GM12878 (cell line): ENCODE data around the gene GGT7. TPM values are rescaled to one million over a fixed set of nuclear protein-coding genes. Genes with fewer than 3 reads are reported as not detected.

Experiments used
- ATAC-seq: fragments of 200-7000 bp; cut with Tn5 transposase; 3 replicates; pipeline ENCODE4 v1.9.1; 2020; ENCODE audit warnings: mild to moderate bottlenecking, moderate library complexity
- BruUV-seq: library from RNA; stranded (reverse); fragments of 400-500 nt; replicated peaks from 2 replicates; lab custom pipeline; 2021; lab: Mats Ljungman, UMichigan
- CTCF ChIA-PET: fragments of 300-600 bp; sonication (Branson Sonifier 250); formaldehyde crosslinking; extraction: SDS; loops from one replicate; lab custom pipeline; 2021; ENCODE audit warnings: inconsistent platforms; lab: Yijun Ruan, JAX
- POLR2A ChIA-PET: fragments of 350-600 bp; formaldehyde crosslinking; extraction: SDS; loops from one replicate; lab custom pipeline; 2021; ENCODE audit warnings: inconsistent platforms; lab: Charles Lee
- RAD21 ChIA-PET: fragments of 300-600 bp; sonication (Branson Sonifier 250); formaldehyde crosslinking; loops from one replicate; lab custom pipeline; 2023; ENCODE audit warnings: antibody characterized with exemption; ENCODE audit not compliant: unreplicated experiment; lab: Charles Lee
- SMC1A ChIA-PET: fragments of 300-600 bp; sonication (Branson Sonifier 250); formaldehyde crosslinking; loops from one replicate; lab custom pipeline; 2023; ENCODE audit not compliant: unreplicated experiment, uncharacterized antibody; lab: Charles Lee
- DNase-seq: peaks from one replicate; pipeline ENCODE4 v3.0.0-alpha.2; 2011; ENCODE audit warnings: low read depth, low spot score
- FAIRE-seq: peaks from 3 replicates; lab custom pipeline; 2011; peaks lifted over from hg19 to GRCh38; lab: Jason Lieb, UNC
- H2AFZ ChIP-seq: 2 replicates; pipeline ENCODE4 v1.6.0; 2011; ENCODE audit warnings: low read depth, low read length, control low read depth; ENCODE audit not compliant: control insufficient read depth
- H3K27ac ChIP-seq: 2 replicates; pipeline ENCODE4 v1.5.1; 2011; ENCODE audit warnings: control low read depth; ENCODE audit not compliant: control insufficient read depth, insufficient read depth
- H3K27me3 ChIP-seq, 2 experiments: replicated peaks in 1 of 2; 2 replicates each; pipeline versions ENCODE4 v1.6.0 to v1.6.1; 2011; ENCODE audit warnings: low read length in 1 of 2; ENCODE audit not compliant: control insufficient read depth in 2 of 2, insufficient read depth in 2 of 2
- H3K36me3 ChIP-seq, 2 experiments: 2 replicates each; pipeline ENCODE4 v1.5.1; 2011; ENCODE audit warnings: low read length in 1 of 2; ENCODE audit not compliant: control insufficient read depth in 2 of 2, insufficient read depth in 2 of 2
- H3K4me1 ChIP-seq: 2 replicates; pipeline ENCODE4 v1.6.1; 2011; ENCODE audit warnings: mild to moderate bottlenecking, low read length, moderate library complexity, mixed read lengths; ENCODE audit not compliant: control insufficient read depth, insufficient read depth
- H3K4me2 ChIP-seq: 2 replicates; pipeline ENCODE4 v1.6.0; 2011; ENCODE audit warnings: control low read depth; ENCODE audit not compliant: control insufficient read depth, insufficient read depth
- H3K4me3 ChIP-seq: fragments of 200-600 bp; sonication (generic); 2 replicates; pipeline ENCODE4 v1.5.1; 2016
- H3K79me2 ChIP-seq: 2 replicates; pipeline ENCODE4 v1.6.0; 2011; ENCODE audit warnings: low read length; ENCODE audit not compliant: control insufficient read depth, insufficient read depth
- H3K9ac ChIP-seq: 2 replicates; pipeline ENCODE4 v1.8.0; 2011; ENCODE audit warnings: low read length, control low read depth, mixed read lengths; ENCODE audit not compliant: control insufficient read depth, insufficient read depth
- H3K9me3 ChIP-seq: replicated peaks from 3 replicates; pipeline ENCODE4 v1.5.1; 2011; ENCODE audit warnings: mild to moderate bottlenecking, low read length; ENCODE audit not compliant: control insufficient read depth, insufficient read depth
- H4K20me1 ChIP-seq: 2 replicates; pipeline ENCODE4 v1.6.0; 2011; ENCODE audit not compliant: control insufficient read depth, insufficient read depth
- ATF7 ChIP-seq: fragments of 450-650 bp; IDR thresholded peaks from 2 replicates; pipeline ENCODE4 v1.6.1; 2016; ENCODE audit warnings: low read depth, mild to moderate bottlenecking
- CHD4 ChIP-seq: fragments of 200-600 bp; sonication (generic); IDR thresholded peaks from 2 replicates; pipeline ENCODE4 v1.6.1; 2016; ENCODE audit warnings: mild to moderate bottlenecking
- CREM ChIP-seq: IDR thresholded peaks from 2 replicates; pipeline ENCODE4 v1.6.1; 2014; ENCODE audit warnings: antibody characterized with exemption, low read depth
- CTCF ChIP-seq, 3 experiments: IDR thresholded peaks in 2 of 3; conservative IDR thresholded peaks in 1 of 3; 2 replicates each; pipeline ENCODE4 v1.5.1; 2011; ENCODE audit warnings: low read depth in 3 of 3, low read length in 3 of 3, mild to moderate bottlenecking in 3 of 3, control low read depth in 2 of 3, moderate library complexity in 2 of 3, inconsistent platforms in 1 of 3, mixed read lengths in 1 of 3; ENCODE audit not compliant: control insufficient read depth in 2 of 3, insufficient read depth in 1 of 3; ENCODE audit errors: extremely low read depth in 1 of 3
- E2F4 ChIP-seq: IDR thresholded peaks from 2 replicates; pipeline ENCODE4 v1.6.1; 2012; ENCODE audit warnings: low read depth, low read length, improper control_type of control experiment
- E4F1 ChIP-seq: fragments of 450-650 bp; IDR thresholded peaks from 2 replicates; pipeline ENCODE4 v1.6.1; 2018; ENCODE audit warnings: borderline replicate concordance, mild to moderate bottlenecking; ENCODE audit not compliant: partially characterized antibody
- HDAC2 ChIP-seq: fragments of 200-600 bp; sonication (generic); IDR thresholded peaks from 2 replicates; pipeline ENCODE4 v1.6.1; 2017
- MYC ChIP-seq: IDR thresholded peaks from 2 replicates; pipeline ENCODE4 v1.6.1; 2011; ENCODE audit warnings: mild to moderate bottlenecking, low read length, moderate library complexity, inconsistent platforms; ENCODE audit not compliant: insufficient read depth, insufficient replicate concordance, insufficient read length, severe bottlenecking
- NBN ChIP-seq: fragments of 450-650 bp; IDR thresholded peaks from 2 replicates; pipeline ENCODE4 v1.6.1; 2016
- NFIC ChIP-seq: IDR thresholded peaks from 2 replicates; pipeline ENCODE4 v1.6.1; 2012; ENCODE audit warnings: low read depth, mild to moderate bottlenecking, inconsistent platforms, low read length, moderate library complexity
- NFYB ChIP-seq: IDR thresholded peaks from 2 replicates; pipeline ENCODE4 v1.6.1; 2011; ENCODE audit warnings: low read depth, mild to moderate bottlenecking, low read length, improper control_type of control experiment, moderate library complexity; ENCODE audit not compliant: insufficient read depth
- NR2C1 ChIP-seq: fragments of 450-650 bp; IDR thresholded peaks from 2 replicates; pipeline ENCODE4 v1.6.1; 2017; ENCODE audit warnings: antibody characterized with exemption, mild to moderate bottlenecking, moderate library complexity
- NR2F1 ChIP-seq: fragments of 450-650 bp; conservative IDR thresholded peaks from 2 replicates; pipeline ENCODE4 v1.6.1; 2017; ENCODE audit warnings: mild to moderate bottlenecking
- RB1 ChIP-seq: fragments of 450-650 bp; formaldehyde crosslinking; IDR thresholded peaks from 2 replicates; pipeline ENCODE4 v1.6.1; 2017; ENCODE audit warnings: mild to moderate bottlenecking, borderline replicate concordance
- SMARCA5 ChIP-seq: fragments of 450-650 bp; IDR thresholded peaks from 2 replicates; pipeline ENCODE4 v1.6.1; 2017; ENCODE audit warnings: mild to moderate bottlenecking
- SUPT20H ChIP-seq: IDR thresholded peaks from 2 replicates; pipeline ENCODE4 v1.6.1; 2011; ENCODE audit warnings: low read depth, mild to moderate bottlenecking, low read length, moderate library complexity, borderline replicate concordance; ENCODE audit not compliant: control insufficient read depth
- TCF12 ChIP-seq: IDR thresholded peaks from 2 replicates; pipeline ENCODE4 v1.6.1; 2011; ENCODE audit warnings: low read depth, mild to moderate bottlenecking, low read length
- WRNIP1 ChIP-seq: IDR thresholded peaks from 2 replicates; pipeline ENCODE4 v1.6.1; 2011; ENCODE audit warnings: low read depth, low read length, improper control_type of control experiment, borderline replicate concordance
- WGBS: methylation state at CpG from one replicate; pipeline ENCODE4 v1.1.6; 2016; ENCODE audit warnings: low lambda C conversion rate; ENCODE audit not compliant: insufficient replicate concordance, insufficient coverage; ENCODE audit errors: missing lambda C conversion rate; 5-methylcytosine and 5-hydroxymethylcytosine counted together
- in situ Hi-C: fragments of 300-500 bp; cut with MboI; formaldehyde crosslinking; loops from 9 replicates; pipeline ENCODE4 v1.14.3; 2018; ENCODE audit warnings: mixed read lengths
- intact Hi-C: fragments of 100-400 bp; cut with micrococcal nuclease; formaldehyde crosslinking; loops from one replicate; pipeline ENCODE4 v1.14.2; 2022; ENCODE audit not compliant: unreplicated experiment
- polyA plus RNA-seq, 11 experiments: library from polyadenylated mRNA; depleted of rRNA in 4 of 11; unstranded in 6 of 11; stranded (reverse) in 5 of 11; fragments of >200 nt; fragmentation: Nextera tagmentation in 4 of 11; fragmentation: Illumina TruSeq in 1 of 11; extraction: Ambion mirVana in 4 of 11; extraction: Trizol in 1 of 11; gene quantifications; 1 replicate in 1 of 11; 2 replicates in 10 of 11; pipeline versions ENCODE4 v1.2.1 to v1.2.3, GENCODE V29; 2011 to 2016; ENCODE audit warnings: inconsistent platforms in 2 of 11, missing spikeins in 2 of 11, low read depth in 1 of 11
- total RNA-seq, 4 experiments: library from RNA; depleted of rRNA in 3 of 4; stranded (reverse); fragments of >200 nt in 3 of 4; fragmentation: Illumina TruSeq in 1 of 4; extraction: Trizol in 1 of 4; gene quantifications; 2 replicates each; pipeline versions ENCODE4 v1.2.1 to v1.2.3, GENCODE V29; 2013 to 2021

The GGT7 gene
- total and polyA plus RNA-seq, 10 of the 15 experiments (the other 5 are each of a cell fraction or from before 2014, with no cell fraction given) = 0.02 to 14.7 (median 5.3) TPM

- peak; percentile 83 for DNase-seq
- H3K79me2 ChIP-seq = no peaks in the 10 kb centered on the region
- CTCF ChIA-PET = interaction anchor here (0.8 to 7.5 kb wide), 24 partner anchors 11 to 334 kb away, joined by 3 to 99 read pairs (median 4); partner anchors contain the start of genes EDEM2, GSS and MYH7B
- ATAC-seq = peak; percentile 83
- RAD21 ChIA-PET = interaction anchor here (0.6 to 7.1 kb wide), 11 partner anchors 25 to 678 kb away, joined by 3 to 71 read pairs (median 3); partner anchors contain the start of genes GSS and MYH7B
- peak overlapping the region; percentile 76 for H2AFZ ChIP-seq
- in situ Hi-C loops (no loop called here), intact Hi-C loops (loop anchor here (1.0 to 10.0 kb wide), 2 partner anchors 79 to 219 kb away; partner anchors contain the start of genes GSS, MYH7B and TRPC4AP)
- no TSS peak for BruUV-seq
- 28% methylated on average over 10 of the region's 20 CpGs for WGBS
- FAIRE-seq = peak; percentile 27
- peak overlapping the region; percentile 36 for H3K4me2 ChIP-seq
- H3K9me3 ChIP-seq = no peaks in the 10 kb centered on the region
- SMC1A ChIA-PET = interaction anchor here (0.6 to 3.3 kb wide), 10 partner anchors 14 to 269 kb away, joined by 3 to 16 read pairs (median 6); partner anchors contain the start of genes GSS and MYH7B
- no peaks in the 10 kb centered on the region for H3K36me3 ChIP-seq
- H3K27me3 ChIP-seq = no peaks in the 10 kb centered on the region; a peak in 1 of 4 replicates
- POLR2A ChIA-PET = interaction anchor here (0.5 to 2.2 kb wide), 10 partner anchors 17 to 595 kb away, joined by 3 to 8 read pairs (median 5); partner anchors contain the start of genes EDEM2, GSS, MMP24OS and MYH7B
- no peak overlapping the region for H3K27ac ChIP-seq
- H3K9ac ChIP-seq = no peak overlapping the region
- peaks cover 17% of the 10 kb centered on the region for H3K4me1 ChIP-seq
- peak overlapping the region; percentile 56; the same call in 1 of the 2 replicates for H3K4me3 ChIP-seq
- H4K20me1 ChIP-seq = no peaks in the 10 kb centered on the region
- TF ChIP-seq NFIC = no peak
- no peak for TF ChIP-seq MYC
- no peak for TF ChIP-seq SUPT20H
- peak; percentile 27 for TF ChIP-seq E4F1
- no peak for TF ChIP-seq HDAC2
- no peak for TF ChIP-seq WRNIP1
- TF ChIP-seq NR2C1 = no peak
- TF ChIP-seq CHD4 = no peak
- TF ChIP-seq E2F4 = no peak
- TF ChIP-seq CREM = no peak
- TF ChIP-seq RB1 = no peak
- TF ChIP-seq NBN = peak; percentile 55; the same call in 1 of the 2 replicates
- no peak for TF ChIP-seq NFYB
- TF ChIP-seq CTCF (IDR thresholded peaks at IDR 0.05 in 2 of 3, conservative IDR thresholded peaks at IDR 0.05 in 1 of 3; ENCODE audit: control insufficient read depth in 2 of 3, extremely low read depth in 1 of 3, insufficient read depth in 1 of 3, low read depth in 3 of 3, low read length in 3 of 3) = peak in 1 of 3 experiments; percentile 26; a peak in 2 of 6 replicates
- TF ChIP-seq TCF12 = no peak
- TF ChIP-seq NR2F1 = peak; percentile 41; the same call in 1 of the 2 replicates
- 0 out of 2 replicates have a peak, but pooled peaks have one; percentile 28 for TF ChIP-seq SMARCA5
- TF ChIP-seq ATF7 = peak; percentile 23; the same call in 1 of the 2 replicates
Measured at GRCh38 chr20:34875642-34876405, 3.2 kb upstream of the GGT7 start.
